Right lobe of liver (tissue), 6 donors: ENCODE results near the gene LINC00237. TPM values are rescaled to one million over a fixed set of nuclear protein-coding genes. Genes with fewer than 3 reads are reported as not detected.

Source experiments
- ATAC-seq, 4 donors: fragments of 200-7000 bp; cut with Tn5 transposase; one replicate each; pipeline ENCODE4 v1.9.1; 2020; ENCODE audit warnings: mild to moderate bottlenecking in 4 of 4, moderate library complexity in 4 of 4
- DNase-seq, 3 donors: peaks; one replicate each; pipeline ENCODE4 v3.0.0-alpha.2; 2020
- H3K27ac ChIP-seq, 3 donors: fragments of 200-600 bp; one replicate each; pipeline ENCODE4 v1.8.0; 2022
- H3K27me3 ChIP-seq, 2 donors: fragments of 200-600 bp; one replicate each; pipeline ENCODE4 v1.8.0; 2022
- H3K36me3 ChIP-seq, 4 donors: fragments of 200-600 bp; sonication (generic) in 1 of 4; one replicate each; pipeline versions ENCODE4 v1.5.1 to v1.8.0; 2017 to 2022; ENCODE audit warnings: control low read depth in 1 of 4
- H3K4me1 ChIP-seq, 4 donors: fragments of 200-600 bp; sonication (generic) in 1 of 4; one replicate each; pipeline versions ENCODE4 v1.5.1 to v1.8.0; 2017 to 2022; ENCODE audit warnings: control low read depth in 1 of 4
- H3K4me3 ChIP-seq, 3 donors: fragments of 200-600 bp; one replicate each; pipeline ENCODE4 v1.8.0; 2022
- H3K9me3 ChIP-seq, 4 donors: fragments of 200-600 bp; sonication (generic) in 1 of 4; one replicate each; pipeline versions ENCODE4 v1.5.1 to v1.8.0; 2017 to 2022; ENCODE audit warnings: control low read depth in 1 of 4
- POLR2A ChIP-seq: fragments of 450-650 bp; IDR thresholded peaks from one replicate; pipeline ENCODE4 v1.6.1; 2017; ENCODE audit warnings: antibody characterized with exemption, mild to moderate bottlenecking
- WGBS: methylation state at CpG from one replicate; pipeline ENCODE4 v1.1.6; 2018; ENCODE audit warnings: low coverage, low lambda C conversion rate; ENCODE audit not compliant: insufficient coverage; ENCODE audit errors: missing lambda C conversion rate; 5-methylcytosine and 5-hydroxymethylcytosine counted together
- intact Hi-C, 2 donors: fragments of 100-400 bp; cut with DNase I; formaldehyde crosslinking; loops; one replicate each; pipeline versions ENCODE4 v1.11.2 to v1.14.1; 2022
- total RNA-seq, 6 experiments: library from RNA; depleted of rRNA in 2 of 6; stranded (reverse); fragments of >200 nt in 2 of 6; fragmentation: NEBNext Ultra II Directional in 3 of 6; extraction: Animal tissue kit (Norgen Biotek cat#: 25700) in 3 of 6; gene quantifications; one replicate each; pipeline versions ENCODE4 v1.1.0 to v1.2.4, GENCODE V29; 2016 to 2023
- TF ChIP-seq, protein P1 (sequence below), 4 donors: fragments of 200-600 bp in 3 of 4; fragments of 450-650 bp in 1 of 4; IDR thresholded peaks; one replicate each; pipeline versions ENCODE4 v1.5.1 to v1.8.0; 2016 to 2022; ENCODE audit warnings: antibody characterized with exemption in 4 of 4, mild to moderate bottlenecking in 2 of 4
- donor health status: DM: no; HTN: yes; CAD: no.
- donor health status: DM: no; HTN: no; CAD: no.
- donor health status: DM: no; HTN: no; CAD: no.
- donor health status: DM: no; HTN: yes; CAD: no.
- donor health status: DM: no; HTN: yes; CAD: no.

The LINC00237 gene
- total RNA-seq, 6 experiments from 2014 or later, result not detected

DNA sequence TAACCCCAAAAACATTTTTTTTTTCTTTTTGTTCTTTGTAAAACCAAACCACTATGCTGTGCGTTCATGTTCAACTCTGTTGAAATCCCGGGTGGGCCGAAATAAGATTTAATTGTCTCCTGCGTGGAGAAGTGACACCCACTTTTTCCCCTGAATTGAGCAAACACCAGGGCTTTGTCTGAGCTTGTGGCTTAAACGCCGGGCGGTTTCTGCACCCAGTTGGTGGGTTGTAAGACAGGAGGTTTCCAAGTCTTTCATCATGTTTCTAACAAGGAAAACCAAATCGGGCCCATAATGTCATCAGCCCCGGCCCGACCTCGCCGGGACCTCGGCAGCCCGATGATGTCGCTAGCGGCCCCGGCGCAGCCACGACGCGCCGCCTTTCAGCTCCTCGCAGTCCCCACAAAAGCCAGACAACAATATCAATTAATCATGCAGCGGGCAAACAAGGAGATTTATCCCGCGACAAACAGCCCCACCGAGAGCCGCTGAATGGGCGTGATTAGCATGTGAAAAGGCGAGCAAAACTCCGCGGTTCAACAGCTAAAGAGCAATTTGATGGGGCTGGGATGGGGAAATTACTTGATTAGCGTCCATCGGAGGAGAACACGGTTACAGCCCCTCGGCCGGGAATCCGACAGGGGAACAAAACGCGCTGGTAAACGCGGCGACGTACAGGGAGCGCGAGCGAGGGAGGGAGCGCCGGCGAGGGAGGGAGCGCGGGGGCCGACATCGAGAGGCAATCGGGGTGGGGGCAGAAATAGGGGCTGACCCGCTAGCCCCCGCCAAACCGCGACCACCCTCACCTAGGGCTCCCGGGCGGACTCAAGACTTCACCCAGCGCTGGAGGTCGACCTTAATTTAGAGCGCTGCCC lies 5.3 kb downstream of the LINC00237 start:
- TF ChIP-seq, protein P1, sequence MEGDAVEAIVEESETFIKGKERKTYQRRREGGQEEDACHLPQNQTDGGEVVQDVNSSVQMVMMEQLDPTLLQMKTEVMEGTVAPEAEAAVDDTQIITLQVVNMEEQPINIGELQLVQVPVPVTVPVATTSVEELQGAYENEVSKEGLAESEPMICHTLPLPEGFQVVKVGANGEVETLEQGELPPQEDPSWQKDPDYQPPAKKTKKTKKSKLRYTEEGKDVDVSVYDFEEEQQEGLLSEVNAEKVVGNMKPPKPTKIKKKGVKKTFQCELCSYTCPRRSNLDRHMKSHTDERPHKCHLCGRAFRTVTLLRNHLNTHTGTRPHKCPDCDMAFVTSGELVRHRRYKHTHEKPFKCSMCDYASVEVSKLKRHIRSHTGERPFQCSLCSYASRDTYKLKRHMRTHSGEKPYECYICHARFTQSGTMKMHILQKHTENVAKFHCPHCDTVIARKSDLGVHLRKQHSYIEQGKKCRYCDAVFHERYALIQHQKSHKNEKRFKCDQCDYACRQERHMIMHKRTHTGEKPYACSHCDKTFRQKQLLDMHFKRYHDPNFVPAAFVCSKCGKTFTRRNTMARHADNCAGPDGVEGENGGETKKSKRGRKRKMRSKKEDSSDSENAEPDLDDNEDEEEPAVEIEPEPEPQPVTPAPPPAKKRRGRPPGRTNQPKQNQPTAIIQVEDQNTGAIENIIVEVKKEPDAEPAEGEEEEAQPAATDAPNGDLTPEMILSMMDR (IDR thresholded peaks at IDR 0.05), result no peak
- no peak for TF ChIP-seq POLR2A
- H3K27ac ChIP-seq, result no peak overlapping the region
- peak in 1 of 4 donors; percentile 2 for ATAC-seq

DNA sequence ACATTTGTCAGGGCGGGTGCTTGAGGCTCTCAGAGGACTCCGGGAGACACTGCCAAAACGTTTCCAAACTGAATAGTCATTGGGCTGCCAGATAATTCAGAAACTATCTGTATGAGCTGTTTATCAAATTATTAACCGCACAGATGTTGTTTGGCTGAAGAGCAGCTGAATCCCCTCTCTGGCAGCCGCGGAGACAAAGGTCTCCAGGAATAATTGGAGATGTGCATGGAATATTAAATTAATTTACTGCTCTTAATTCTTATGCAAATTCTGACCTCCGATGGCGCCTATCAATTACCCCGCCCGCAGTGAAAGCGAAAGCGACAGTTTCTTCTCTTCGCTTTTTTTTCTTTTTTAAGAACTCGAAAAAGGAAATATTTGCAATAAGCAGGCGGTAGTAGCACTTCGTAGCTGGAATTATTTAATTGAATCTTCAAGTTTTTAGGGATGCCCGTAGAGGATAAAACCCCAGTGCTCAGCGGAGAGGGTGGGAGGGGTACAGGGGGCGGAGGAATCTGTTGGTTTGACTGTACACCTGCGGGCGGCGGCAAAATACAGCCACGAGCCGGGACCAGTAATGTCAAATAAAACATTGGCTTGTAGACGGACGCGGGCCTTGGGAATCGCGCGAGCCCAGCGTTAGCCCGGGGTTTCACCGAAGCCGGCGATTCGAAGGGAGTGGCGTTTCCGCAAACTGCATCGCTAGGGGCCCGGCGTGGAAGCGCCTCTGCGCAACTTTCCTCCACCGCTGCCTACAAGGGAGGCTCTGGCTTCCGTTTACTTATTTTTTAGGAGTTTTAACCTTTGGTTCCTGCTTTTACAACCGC lies 6.2 kb downstream of the LINC00237 start:
- intact Hi-C loops, result no loop called here
- Histone ChIP-seq H3K9me3 (no peaks in the 10 kb centered on the region), H3K4me3 (peak overlapping the region; percentile 29 to 45 (median 34)), H3K36me3 (no peaks in the 10 kb centered on the region), H3K27ac (no peak overlapping the region), H3K4me1 (peaks cover 0 to 25% (median 5%) of the 10 kb centered on the region in 4 donors), H3K27me3 (peaks cover 5 to 26% of the 10 kb centered on the region in 2 donors)
- DNase-seq (peak in 2 of 3 donors; percentile 57 to 61), ATAC-seq (peak; percentile 40 to 67 (median 56))
- 3% methylated on average over 35 of the region's 46 CpGs for WGBS
- TF ChIP-seq, protein P1 (IDR thresholded peaks at IDR 0.05), result no peak
- no peak for TF ChIP-seq POLR2A

More for the DNA sequence above, 5.3 kb downstream of the LINC00237 start:
- peak in 1 of 3 donors; percentile 20 for DNase-seq
- H3K4me1 ChIP-seq, result peaks cover 0 to 25% (median 5%) of the 10 kb centered on the region in 4 donors
- 8% methylated on average over 47 of the region's 64 CpGs for WGBS
- no peaks in the 10 kb centered on the region for H3K36me3 ChIP-seq
- H3K4me3 ChIP-seq, result peak overlapping the region; percentile 29 to 45 (median 34)
- peaks cover 5 to 27% of the 10 kb centered on the region in 2 donors for H3K27me3 ChIP-seq
- H3K9me3 ChIP-seq, result no peaks in the 10 kb centered on the region
- intact Hi-C loops, result no loop called here

DNA sequence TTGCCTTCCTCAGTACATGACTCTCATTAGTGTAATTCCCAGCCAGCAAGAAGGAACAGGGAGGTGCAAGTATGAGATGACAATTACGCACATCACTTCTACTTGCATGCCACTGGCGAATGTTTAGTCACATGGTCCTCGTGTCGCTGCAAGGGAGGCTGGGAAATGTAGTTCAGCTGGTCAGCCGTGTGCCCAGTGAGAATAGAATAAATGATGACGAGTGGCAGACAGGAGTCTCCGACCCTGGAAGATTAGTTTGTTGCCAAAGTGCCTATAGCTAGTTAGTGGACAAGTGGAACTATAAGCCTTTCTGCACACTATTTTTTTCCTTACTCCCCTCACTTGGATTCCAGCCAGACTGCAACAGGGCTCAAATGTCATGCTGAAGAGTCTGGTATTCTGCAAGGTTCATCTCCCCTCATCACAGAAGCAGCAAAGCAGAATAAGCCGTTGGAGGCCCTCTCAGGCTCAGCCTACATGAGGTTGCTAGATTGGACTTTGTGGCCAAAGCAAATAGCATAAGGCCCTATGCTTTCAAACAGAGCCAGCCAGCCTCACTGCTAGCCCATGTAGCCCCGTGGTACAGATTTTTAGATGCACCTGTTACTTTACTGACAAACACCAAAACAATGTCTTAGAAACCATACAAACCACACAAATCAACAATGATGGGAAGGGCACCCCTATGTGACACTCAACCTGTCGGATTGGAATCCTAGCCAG lies 9.7 kb downstream of the LINC00237 start:
- no peak overlapping the region for H3K4me3 ChIP-seq
- H3K4me1 ChIP-seq, result peaks cover 0 to 17% (median 5%) of the 10 kb centered on the region in 4 donors
- WGBS, result 24% methylated on average over 9 of the region's 10 CpGs
- peaks cover 5 to 19% of the 10 kb centered on the region in 2 donors for H3K27me3 ChIP-seq
- no peaks in the 10 kb centered on the region for H3K36me3 ChIP-seq
- H3K27ac ChIP-seq, result no peak overlapping the region
- no peak for TF ChIP-seq POLR2A
- TF ChIP-seq, protein P1 (IDR thresholded peaks at IDR 0.05), result no peak
- DNase-seq, result no peak
- no peaks in the 10 kb centered on the region for H3K9me3 ChIP-seq
- intact Hi-C loops, result no loop called here
- peak in 2 of 4 donors; percentile 23 to 28 for ATAC-seq

DNA sequence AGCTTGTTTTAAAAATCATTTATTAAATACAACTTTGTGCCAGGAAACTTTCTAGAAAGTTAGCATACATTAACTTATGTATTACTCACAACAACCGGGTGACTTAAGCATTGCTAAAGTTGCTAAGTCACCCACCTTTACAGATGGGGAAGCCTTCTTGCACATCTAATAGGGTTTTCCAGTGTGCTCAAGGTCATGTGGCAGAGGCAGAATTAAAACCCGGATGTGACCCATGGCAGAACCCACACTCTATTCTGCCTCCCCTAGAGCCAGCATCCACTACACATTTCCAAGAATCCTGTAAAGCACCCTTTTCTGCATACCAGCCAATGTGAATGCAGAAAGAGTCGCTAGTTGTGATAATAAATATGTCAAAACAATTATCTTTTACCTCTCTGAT lies 13.4 kb downstream of the LINC00237 start:
- H3K4me1 ChIP-seq, result no peaks in the 10 kb centered on the region
- no peak for TF ChIP-seq POLR2A
- no peaks in the 10 kb centered on the region for H3K27me3 ChIP-seq
- DNase-seq, result no peak
- no peak overlapping the region for H3K27ac ChIP-seq
- ATAC-seq, result no peak
- no peaks in the 10 kb centered on the region for H3K36me3 ChIP-seq
- 60% methylated on average over 2 of the region's 3 CpGs for WGBS
- no peak overlapping the region for H3K4me3 ChIP-seq
- intact Hi-C loops, result no loop called here
- H3K9me3 ChIP-seq, result no peaks in the 10 kb centered on the region
